Fibroblast of skin of left quadriceps (primary cell): ENCODE measurements around the gene DMAC2.
"Not testable (repeated sequence)": the region's sequence is repeated elsewhere in the genome, so short reads cannot be mapped to it uniquely, and the experiment has no call there.

ENCODE experiments used
- DNase-seq, 2 experiments: peaks; one replicate each; pipeline ENCODE4 v3.0.0-alpha.2; 2013; ENCODE audit warnings: low read depth in 2 of 2

Gene DMAC2

GRCh38 chr19:41439441-41440222, at the start of gene DMAC2:
DMAC2 (minus strand) TSS chr19:41439912; CDS start chr19:41439899, 13 bp downstream.
- DNase-seq = peak; percentile 93

- not testable (repeated sequence) for DNase-seq
Measured at GRCh38 chr19:41486953-41487352, 47.2 kb upstream of the DMAC2 start.

- DNase-seq = no peak
Measured at GRCh38 chr19:41484822-41485221, 45.1 kb upstream of the DMAC2 start.

- DNase-seq = no peak
Measured at GRCh38 chr19:41480336-41480735, 40.6 kb upstream of the DMAC2 start.

- DNase-seq = no peak
Measured at GRCh38 chr19:41479757-41480191, 40.1 kb upstream of the DMAC2 start.

- no peak for DNase-seq
Measured at GRCh38 chr19:41478875-41479756, 39.4 kb upstream of the DMAC2 start.

GRCh38 chr19:41478171-41478570, 38.5 kb upstream of the DMAC2 start:
- no peak for DNase-seq

- DNase-seq = no peak
Measured at GRCh38 chr19:41476583-41476982, 36.9 kb upstream of the DMAC2 start.

- not testable (repeated sequence) for DNase-seq
Measured at GRCh38 chr19:41463257-41464256, 23.8 kb upstream of the DMAC2 start.

GRCh38 chr19:41462497-41462896, 22.8 kb upstream of the DMAC2 start:
- no peak for DNase-seq

- DNase-seq = no peak
Measured at GRCh38 chr19:41457241-41457640, 17.5 kb upstream of the DMAC2 start.

- peak; percentile 8 to 10 for DNase-seq
Measured at GRCh38 chr19:41456342-41456918, 16.7 kb upstream of the DMAC2 start.

GRCh38 chr19:41455936-41456335, 16.2 kb upstream of the DMAC2 start:
- DNase-seq = no peak

GRCh38 chr19:41452584-41453275, 13.0 kb upstream of the DMAC2 start:
- DNase-seq = no peak

- DNase-seq = no peak
Measured at GRCh38 chr19:41449865-41450178, 10.1 kb upstream of the DMAC2 start.

GRCh38 chr19:41449079-41449864, 9.6 kb upstream of the DMAC2 start:
- peak; percentile 18 to 35 for DNase-seq

- DNase-seq = no peak
Measured at GRCh38 chr19:41447732-41448332, 8.1 kb upstream of the DMAC2 start.

GRCh38 chr19:41445575-41445974, 5.9 kb upstream of the DMAC2 start:
- no peak for DNase-seq

- DNase-seq = no peak
Measured at GRCh38 chr19:41443813-41444455, 4.2 kb upstream of the DMAC2 start.
